Mononuclear cell (primary cell): ENCODE data around the gene SEC14L1. TPM values are rescaled to one million over a fixed set of nuclear protein-coding genes. Genes with fewer than 3 reads are reported as not detected.

Source experiments
- H3K27me3 ChIP-seq: 2 replicates; pipeline ENCODE4 v1.6.0; 2011; ENCODE audit warnings: low read length, control low read depth; ENCODE audit not compliant: insufficient read depth
- H3K4me1 ChIP-seq: 2 replicates; pipeline ENCODE4 v1.5.1; 2011; ENCODE audit warnings: mild to moderate bottlenecking, low read length, control low read depth; ENCODE audit not compliant: insufficient read depth
- H3K4me3 ChIP-seq: 2 replicates; pipeline ENCODE4 v1.5.1; 2011; ENCODE audit warnings: mild to moderate bottlenecking, low read length, moderate library complexity
- H3K9me3 ChIP-seq: 2 replicates; pipeline ENCODE4 v1.5.1; 2011; ENCODE audit warnings: low read depth, mild to moderate bottlenecking, control low read depth, low read length
- total RNA-seq: library from RNA; depleted of rRNA; stranded (reverse); fragments of >200 nt; gene quantifications from one replicate; pipeline ENCODE4 v1.2.3, GENCODE V29; 2012

The SEC14L1 gene
- total RNA-seq, 1 donor = 74.6 TPM

DNA sequence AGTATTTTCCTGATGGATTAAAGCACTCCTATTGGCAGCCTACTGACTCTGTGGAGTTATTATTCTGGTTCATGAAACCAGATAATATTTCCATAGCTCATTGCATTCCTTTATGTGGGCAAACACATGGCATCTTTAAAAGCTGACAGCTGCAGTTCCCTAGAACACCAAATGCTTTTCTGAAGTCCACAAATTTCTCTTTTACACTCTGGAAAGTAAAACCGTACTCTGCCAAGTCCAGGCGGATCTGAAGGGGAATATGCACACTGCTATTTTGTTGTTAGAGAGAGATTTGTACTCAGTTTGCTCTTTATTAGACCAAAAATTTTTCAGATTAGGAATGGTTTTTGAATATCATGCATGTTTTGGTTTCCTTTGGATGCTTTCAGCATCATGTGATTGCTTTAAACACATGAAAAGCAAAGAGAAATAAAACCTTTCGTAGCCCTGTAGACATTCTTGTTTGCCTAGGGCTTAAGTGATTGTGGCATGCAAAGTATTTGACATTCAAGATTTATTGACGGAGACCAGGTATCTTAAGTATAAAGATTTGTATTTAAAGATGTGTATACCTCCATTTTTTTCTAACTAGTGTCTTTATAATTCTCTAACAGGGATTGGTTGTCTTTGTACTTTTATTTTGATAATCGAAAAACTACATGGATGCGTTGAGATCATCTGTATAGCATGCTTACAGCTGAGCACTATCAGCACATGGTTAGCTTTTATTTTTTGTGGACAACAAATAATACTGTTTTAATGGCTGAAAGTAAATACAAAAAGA lies 19.5 kb downstream of the SEC14L1 start:
- Histone ChIP-seq H3K27me3 (no peaks in the 10 kb centered on the region), H3K9me3 (no peaks in the 10 kb centered on the region), H3K4me3 (no peak overlapping the region), H3K4me1 (peaks cover 19% of the 10 kb centered on the region)

DNA sequence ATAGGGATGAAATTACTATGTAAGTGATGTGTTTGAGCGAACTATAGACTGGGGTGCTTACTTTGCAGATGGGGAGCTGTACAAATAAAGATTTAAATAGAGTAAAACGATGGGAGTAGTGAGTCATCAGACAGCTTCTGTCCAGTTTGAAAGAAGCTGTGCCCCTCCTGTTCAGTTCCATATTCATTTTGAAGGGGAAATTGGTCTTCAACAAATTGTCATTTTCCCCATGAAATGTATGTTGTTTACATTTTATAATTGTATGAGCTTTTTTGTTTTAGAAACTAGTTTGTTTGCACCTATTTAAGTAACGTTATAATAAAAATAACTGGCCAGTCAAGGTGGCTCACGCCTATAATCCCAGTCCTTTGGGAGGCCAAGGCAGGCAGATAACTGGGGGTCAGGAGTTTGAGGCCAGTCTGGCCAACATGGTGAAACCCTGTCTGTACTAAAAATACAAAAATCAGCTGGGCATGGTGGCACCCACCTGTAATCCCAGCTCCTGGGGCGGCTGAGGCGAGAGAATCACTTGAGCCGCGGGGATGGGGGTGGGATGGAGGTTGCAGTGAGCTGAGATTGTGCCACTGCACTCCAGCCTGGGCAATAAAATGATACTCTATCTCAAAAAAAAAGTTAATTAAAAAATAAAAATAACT lies 20.2 kb downstream of the SEC14L1 start:
- no peak overlapping the region for H3K4me3 ChIP-seq
- peaks cover 21% of the 10 kb centered on the region for H3K4me1 ChIP-seq

DNA sequence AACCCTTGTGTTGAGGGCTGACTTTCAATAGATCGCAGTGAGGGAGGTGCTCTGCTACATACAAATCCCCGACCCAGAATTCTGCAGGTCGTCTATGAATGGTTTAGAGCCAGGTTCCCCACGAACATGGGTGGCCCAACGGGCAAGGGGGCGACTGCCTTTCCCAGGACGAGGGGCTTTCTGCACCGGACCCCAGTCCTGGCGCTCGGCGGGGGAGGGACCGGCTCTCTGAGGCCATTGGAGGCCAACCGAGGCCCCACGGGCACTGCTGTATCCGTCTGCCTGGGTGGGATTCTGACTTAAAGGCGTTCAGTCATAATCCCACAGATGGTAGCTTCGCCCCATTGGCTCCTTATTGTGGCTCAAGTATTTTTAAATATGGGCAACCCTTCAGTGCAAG lies 21.2 kb downstream of the SEC14L1 start:
- Histone ChIP-seq H3K4me1 (peaks cover 21% of the 10 kb centered on the region), H3K4me3 (no peak overlapping the region)

More for the DNA sequence above, 20.2 kb downstream of the SEC14L1 start:
- Histone ChIP-seq H3K27me3 (no peaks in the 10 kb centered on the region), H3K9me3 (no peaks in the 10 kb centered on the region)

DNA sequence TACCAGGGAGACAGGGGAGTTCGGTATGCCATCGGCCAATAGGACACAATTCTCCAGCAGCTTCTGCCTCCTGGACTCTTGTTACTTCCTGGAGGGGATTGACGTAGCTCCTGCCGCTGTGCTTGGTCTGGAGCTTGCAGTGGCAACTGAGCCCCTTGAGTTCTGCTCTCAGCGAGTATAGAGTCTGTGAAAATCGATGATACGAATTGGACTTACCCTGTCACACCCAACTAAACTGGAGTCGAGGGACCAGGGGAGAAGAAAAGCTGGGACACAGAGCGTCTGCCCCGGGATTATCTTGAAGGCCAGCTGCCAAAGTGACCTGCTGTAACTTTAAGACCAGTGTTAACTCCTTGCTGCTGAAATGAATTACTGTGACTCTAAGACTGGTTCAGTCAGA lies 22.2 kb downstream of the SEC14L1 start:
- Histone ChIP-seq H3K9me3 (peaks cover 13% of the 10 kb centered on the region), H3K4me1 (peaks cover 21% of the 10 kb centered on the region), H3K4me3 (no peak overlapping the region), H3K27me3 (no peaks in the 10 kb centered on the region)

More for the DNA sequence above, 21.2 kb downstream of the SEC14L1 start:
- Histone ChIP-seq H3K27me3 (no peaks in the 10 kb centered on the region), H3K9me3 (peaks cover 3% of the 10 kb centered on the region)

DNA sequence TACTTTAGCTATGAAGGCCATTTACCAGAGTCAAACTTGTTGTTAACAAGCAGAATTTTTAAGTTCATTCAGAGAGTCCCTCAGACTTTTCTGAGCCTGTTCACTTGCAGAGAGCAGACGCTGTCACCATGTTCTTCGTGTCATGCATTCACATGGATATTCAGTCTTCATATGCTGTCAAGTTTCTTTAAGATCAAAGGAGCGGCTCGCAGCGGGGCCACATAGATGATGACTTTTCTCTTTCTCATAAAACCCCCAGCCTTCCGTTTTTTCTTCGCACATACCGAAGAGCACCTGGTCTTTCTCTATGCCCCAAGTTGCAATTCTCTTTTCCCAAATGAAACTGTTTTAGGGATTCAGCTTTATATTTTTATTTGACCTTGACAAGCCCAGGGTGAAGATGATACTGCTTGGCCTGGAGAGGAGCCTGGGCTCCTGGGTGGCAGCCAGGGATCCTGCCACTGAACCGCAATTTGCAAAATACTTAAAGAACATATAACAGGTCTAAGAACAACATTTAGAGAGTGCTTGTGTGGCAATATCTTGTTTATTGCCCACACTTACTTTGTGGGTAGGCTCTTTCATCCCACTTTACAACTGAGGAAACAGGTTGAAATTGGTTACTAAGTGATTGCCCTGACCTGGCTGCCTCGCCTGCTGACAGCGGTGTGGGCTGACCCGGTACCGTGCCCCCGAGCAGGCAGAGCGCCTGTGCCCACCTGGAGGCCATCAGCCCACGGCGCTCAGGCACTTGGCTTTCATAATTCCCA lies 22.9 kb downstream of the SEC14L1 start:
- peaks cover 21% of the 10 kb centered on the region for H3K4me1 ChIP-seq
- H3K4me3 ChIP-seq = no peak overlapping the region
- no peaks in the 10 kb centered on the region for H3K27me3 ChIP-seq
- peaks cover 20% of the 10 kb centered on the region for H3K9me3 ChIP-seq

DNA sequence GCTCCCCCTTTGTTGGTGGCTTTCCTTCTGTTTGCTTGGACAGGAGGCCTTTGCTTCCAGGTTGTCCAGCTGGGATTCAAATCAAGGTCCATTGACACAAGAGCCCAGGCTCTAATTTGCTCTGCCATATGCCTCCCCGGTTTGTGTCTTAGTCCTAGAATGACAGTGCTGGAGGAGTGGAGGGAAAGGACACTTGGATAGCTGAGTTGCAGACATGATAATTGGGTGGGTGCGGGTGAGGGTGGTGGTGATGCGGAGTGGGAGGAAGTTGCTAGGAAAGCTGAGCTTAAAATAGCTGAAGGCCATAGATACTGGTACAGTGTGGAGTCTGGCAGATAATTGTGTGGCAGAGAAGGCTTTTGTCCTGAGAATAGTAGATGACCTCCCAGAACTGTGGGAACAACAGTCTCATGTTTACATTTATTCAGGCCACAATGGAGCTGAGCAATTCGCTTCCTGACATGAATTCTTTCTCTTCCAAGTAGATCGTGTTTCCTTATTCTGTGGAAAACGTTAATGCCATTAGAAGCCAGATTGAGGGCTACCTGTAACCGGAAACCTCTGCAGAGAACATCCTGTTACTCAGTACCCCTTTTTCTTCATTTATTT lies 23.8 kb downstream of the SEC14L1 start:
- Histone ChIP-seq H3K4me3 (no peak overlapping the region), H3K9me3 (peaks cover 21% of the 10 kb centered on the region), H3K27me3 (no peaks in the 10 kb centered on the region), H3K4me1 (peaks cover 21% of the 10 kb centered on the region)

DNA sequence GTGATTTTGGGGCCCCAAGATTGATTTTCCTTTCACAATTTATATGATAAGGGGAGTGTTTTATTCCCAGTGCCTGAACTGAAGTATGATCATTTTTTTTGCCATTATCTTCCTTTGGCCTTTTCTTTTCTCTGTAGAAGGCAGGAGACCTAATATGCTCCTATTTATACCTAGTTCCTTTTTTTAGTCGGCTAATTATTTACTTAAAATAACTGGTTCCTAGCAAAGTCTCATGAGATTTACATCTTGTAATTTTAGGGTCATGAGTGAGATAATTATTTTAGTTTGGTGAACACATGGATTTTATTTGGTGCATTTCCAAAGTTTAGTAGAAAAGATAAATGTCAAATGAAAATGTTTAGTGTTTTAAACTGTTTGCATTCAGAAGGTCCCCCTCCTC lies 24.8 kb downstream of the SEC14L1 start:
- Histone ChIP-seq H3K27me3 (no peaks in the 10 kb centered on the region), H3K4me3 (no peak overlapping the region), H3K4me1 (peaks cover 21% of the 10 kb centered on the region), H3K9me3 (peaks cover 21% of the 10 kb centered on the region)

DNA sequence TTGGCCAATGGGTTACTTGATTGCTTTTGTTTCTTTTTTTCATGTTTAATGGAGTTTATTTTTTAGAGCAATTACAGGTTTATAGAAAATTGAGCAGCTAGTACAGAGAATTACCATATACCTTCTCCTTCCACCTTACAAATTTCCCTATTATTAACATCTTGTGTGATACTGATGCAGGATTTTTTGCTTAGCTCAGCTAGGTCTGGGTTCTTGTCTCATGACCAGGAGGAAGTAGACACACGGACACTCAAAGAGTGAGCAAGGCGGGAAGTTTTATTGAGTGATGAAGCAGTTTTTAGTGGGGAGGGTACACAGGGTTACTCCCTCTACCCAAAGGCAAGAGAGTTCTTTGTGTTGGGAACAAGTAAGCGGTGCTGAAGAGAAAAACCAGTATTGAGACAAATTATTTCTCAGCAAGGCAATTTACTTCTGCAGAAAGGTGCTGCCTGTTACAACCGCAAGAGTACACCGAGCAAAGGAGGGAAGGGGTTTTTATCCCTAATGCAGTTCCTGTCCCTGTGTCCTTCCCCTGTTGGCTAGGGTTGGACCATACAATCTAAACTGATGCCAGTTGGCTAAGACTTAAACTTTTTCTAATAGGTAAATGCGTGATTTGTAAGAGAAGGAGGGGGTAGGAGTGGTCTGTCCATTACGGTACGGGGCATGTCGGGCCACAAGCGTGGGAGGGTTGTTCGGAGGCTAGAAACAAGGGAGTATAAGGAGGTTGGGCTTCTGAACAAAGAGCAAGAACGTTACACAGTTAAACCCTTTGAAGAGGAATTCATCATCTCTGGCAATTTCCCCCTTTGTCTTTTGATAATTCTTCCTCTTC lies 26.9 kb downstream of the SEC14L1 start:
- Histone ChIP-seq H3K4me3 (no peak overlapping the region), H3K4me1 (peaks cover 17% of the 10 kb centered on the region), H3K9me3 (peaks cover 21% of the 10 kb centered on the region), H3K27me3 (no peaks in the 10 kb centered on the region)

DNA sequence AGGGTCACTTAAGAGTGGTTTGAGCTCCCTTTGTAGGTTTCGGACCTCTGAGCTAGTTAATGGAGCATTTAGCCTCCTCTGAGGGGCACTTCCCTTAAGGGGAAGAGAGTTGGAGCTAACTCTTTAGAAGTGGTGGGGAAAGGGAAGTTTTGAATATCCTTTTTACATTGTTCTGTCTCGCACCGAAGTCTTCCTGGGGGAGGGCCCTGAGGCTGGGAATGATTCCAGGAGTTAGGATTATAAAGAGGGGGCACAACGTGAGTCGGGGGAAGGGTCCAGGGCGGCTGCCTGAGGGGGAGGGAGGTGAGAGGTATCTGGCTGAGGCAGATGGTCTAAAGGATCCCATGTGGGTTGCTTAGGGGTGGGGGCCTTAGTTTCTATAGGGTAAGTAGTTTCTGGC lies 32.3 kb downstream of the SEC14L1 start:
- no peak overlapping the region for H3K4me3 ChIP-seq
- H3K27me3 ChIP-seq = no peaks in the 10 kb centered on the region
- no peaks in the 10 kb centered on the region for H3K4me1 ChIP-seq
- peaks cover 19% of the 10 kb centered on the region for H3K9me3 ChIP-seq

DNA sequence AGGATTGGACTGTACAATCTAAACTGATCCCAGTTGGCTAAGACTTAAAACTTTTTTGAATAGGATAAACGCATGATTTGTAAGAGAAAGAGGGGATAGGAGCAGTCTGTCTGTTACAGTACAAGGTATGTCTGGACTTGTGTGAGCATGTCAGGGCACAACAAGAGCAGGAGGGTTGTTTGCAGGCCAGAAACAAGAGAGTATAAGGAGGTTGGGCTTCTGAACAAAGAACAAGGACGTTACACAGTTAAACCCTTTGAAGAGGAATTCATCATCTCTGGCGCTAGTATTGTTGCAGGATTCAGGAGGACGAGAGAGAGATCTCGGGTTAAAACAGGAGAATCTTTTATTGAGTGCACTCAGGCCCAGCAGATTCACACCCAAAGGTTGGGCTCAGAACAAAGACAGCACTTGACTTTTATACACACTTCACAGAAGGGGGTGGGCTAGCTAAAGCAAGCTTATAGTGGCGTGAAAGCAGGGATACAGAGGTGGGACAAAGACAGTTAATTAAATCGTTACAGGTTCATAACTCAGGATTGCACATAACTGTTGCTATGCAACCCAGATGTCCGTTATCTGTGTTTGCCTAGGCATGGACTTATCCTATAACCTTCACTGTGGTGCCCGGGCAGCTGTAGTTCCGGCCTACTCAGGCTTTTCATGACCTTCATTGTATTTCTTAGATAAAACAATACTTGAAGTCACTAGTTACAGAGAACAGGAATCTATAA lies 34.3 kb downstream of the SEC14L1 start:
- Histone ChIP-seq H3K27me3 (no peaks in the 10 kb centered on the region), H3K4me1 (no peaks in the 10 kb centered on the region), H3K4me3 (no peak overlapping the region), H3K9me3 (peaks cover 13% of the 10 kb centered on the region)

DNA sequence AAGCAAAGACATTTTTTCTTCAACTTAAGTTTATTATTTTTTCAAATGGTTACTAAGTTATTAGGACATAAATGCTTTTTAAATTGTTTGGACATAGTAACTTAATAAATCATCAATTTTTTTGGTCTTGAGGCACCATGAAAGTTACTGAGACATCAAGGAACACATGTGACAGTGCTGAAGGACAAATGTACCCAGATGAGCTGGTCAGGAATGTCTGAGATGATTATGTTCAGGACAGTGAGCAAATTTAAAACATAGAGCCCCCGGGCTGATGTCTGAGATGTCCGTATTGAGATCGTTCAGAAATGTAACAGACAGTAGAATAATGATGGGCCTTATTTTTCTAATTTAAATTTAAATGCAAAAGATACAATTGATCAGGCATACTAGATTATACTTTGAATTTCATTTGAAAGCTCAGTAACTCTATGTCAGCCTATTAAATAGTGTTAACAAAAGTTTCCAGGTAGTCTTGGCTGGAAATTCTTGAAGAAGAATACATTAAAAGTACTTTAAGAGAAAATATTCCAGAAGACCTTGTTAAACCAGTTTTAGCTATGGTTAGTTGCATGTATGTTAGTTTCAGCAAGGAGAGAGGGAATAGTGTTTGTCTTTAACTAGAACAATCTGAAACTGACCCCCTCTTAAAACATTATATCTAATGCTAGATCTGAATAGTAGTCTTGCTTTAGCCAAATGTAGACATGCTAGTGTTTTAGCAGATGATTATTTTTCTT lies 36.4 kb downstream of the SEC14L1 start:
- H3K27me3 ChIP-seq = no peaks in the 10 kb centered on the region
- H3K4me3 ChIP-seq = no peak overlapping the region
- H3K4me1 ChIP-seq = peaks cover 16% of the 10 kb centered on the region
- peaks cover 13% of the 10 kb centered on the region for H3K9me3 ChIP-seq

DNA sequence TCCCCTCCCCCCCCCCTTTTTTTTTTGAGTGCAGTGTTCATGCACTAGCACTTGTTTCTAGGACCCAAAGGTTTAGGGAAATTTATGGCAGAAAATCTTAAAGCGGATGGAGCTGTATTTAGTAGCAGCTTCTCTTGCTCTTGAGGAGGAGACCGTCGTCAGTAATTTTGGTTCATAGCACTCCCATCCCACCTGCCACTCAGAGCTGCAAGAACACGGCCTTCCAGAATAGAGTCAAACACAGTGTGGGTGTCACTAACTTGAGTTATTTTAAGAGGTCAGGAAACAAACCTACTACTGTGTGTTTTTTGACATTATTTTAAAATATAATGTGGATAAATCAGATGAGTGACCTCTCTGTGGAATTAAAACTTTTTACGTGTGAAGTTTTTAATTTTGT lies 37.3 kb downstream of the SEC14L1 start:
- no peaks in the 10 kb centered on the region for H3K27me3 ChIP-seq
- H3K9me3 ChIP-seq = peaks cover 13% of the 10 kb centered on the region
- H3K4me1 ChIP-seq = peaks cover 25% of the 10 kb centered on the region
- no peak overlapping the region for H3K4me3 ChIP-seq

DNA sequence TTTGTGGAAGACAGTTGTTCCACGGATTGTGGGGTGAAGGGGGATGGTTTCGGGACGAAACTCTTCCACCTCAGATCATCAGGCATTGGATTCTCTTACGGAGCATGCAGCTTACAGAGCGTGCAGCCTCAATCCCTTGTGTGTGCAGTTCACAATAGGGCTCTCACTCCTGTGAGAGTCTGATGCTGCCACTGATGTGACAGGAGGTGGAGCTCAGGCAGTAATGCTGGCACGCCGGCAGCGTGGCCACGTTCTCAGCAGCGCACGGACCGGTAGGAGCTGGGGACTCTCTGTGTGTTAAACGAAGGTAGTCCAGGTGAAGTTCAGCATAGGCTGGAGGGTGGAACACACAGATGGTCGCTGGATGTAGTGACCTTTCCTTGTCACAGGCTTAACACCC lies 37.8 kb downstream of the SEC14L1 start:
- peaks cover 13% of the 10 kb centered on the region for H3K9me3 ChIP-seq
- no peaks in the 10 kb centered on the region for H3K27me3 ChIP-seq
- H3K4me1 ChIP-seq = peaks cover 29% of the 10 kb centered on the region
- H3K4me3 ChIP-seq = no peak overlapping the region
